GM18520 (cell line): Measurements from ENCODE around the gene HINT2.

Experiments used
- ATAC-seq: cut with Tn5 transposase; IDR thresholded peaks from one replicate; pipeline ENCODE4 v1.9.1; 2021; ENCODE audit not compliant: unreplicated experiment

Gene HINT2

GRCh38 chr9:35814841-35815543 lies at the start of gene HINT2:
HINT2 (minus strand) TSS chr9:35815042; CDS start chr9:35814979, 63 bp downstream.
- peak; percentile 62 for ATAC-seq

GRCh38 chr9:35863583-35863982 lies 48.7 kb upstream of the HINT2 start:
- no peak for ATAC-seq

GRCh38 chr9:35862328-35862727 lies 47.5 kb upstream of the HINT2 start:
- no peak for ATAC-seq

GRCh38 chr9:35861161-35861897 lies 46.5 kb upstream of the HINT2 start:
- no peak for ATAC-seq

GRCh38 chr9:35859990-35860339 lies 45.1 kb upstream of the HINT2 start:
- no peak for ATAC-seq

GRCh38 chr9:35859310-35859989 lies 44.6 kb upstream of the HINT2 start:
- ATAC-seq = no peak

- ATAC-seq = no peak
These were observed 43.6 kb upstream of the HINT2 start for GRCh38 chr9:35858458-35858857.

- ATAC-seq = no peak
These were observed 42.0 kb upstream of the HINT2 start for GRCh38 chr9:35856882-35857281.

- ATAC-seq = no peak
These were observed 41.4 kb upstream of the HINT2 start for GRCh38 chr9:35856206-35856605.

- no peak for ATAC-seq
These were observed 39.4 kb upstream of the HINT2 start for GRCh38 chr9:35854091-35854762.

- ATAC-seq = no peak
These were observed 38.3 kb upstream of the HINT2 start for GRCh38 chr9:35852876-35853865.

- ATAC-seq = no peak
These were observed 37.5 kb upstream of the HINT2 start for GRCh38 chr9:35852267-35852815.

- ATAC-seq = peak; percentile 79
These were observed 33.1 kb upstream of the HINT2 start for GRCh38 chr9:35847792-35848572.

- no peak for ATAC-seq
These were observed 31.3 kb upstream of the HINT2 start for GRCh38 chr9:35845824-35846771.

GRCh38 chr9:35844628-35845270 lies 29.9 kb upstream of the HINT2 start:
- ATAC-seq = no peak

- ATAC-seq = peak; percentile 62
These were observed 28.0 kb upstream of the HINT2 start for GRCh38 chr9:35842795-35843194.

- no peak for ATAC-seq
These were observed 27.3 kb upstream of the HINT2 start for GRCh38 chr9:35842020-35842745.
